Ectodermal cell (in vitro differentiated cells): ENCODE measurements around the gene HMX1.

ENCODE experiments used
- H3K27ac ChIP-seq: 2 replicates; pipeline ENCODE4 v1.7.0; 2013; ENCODE audit warnings: mild to moderate bottlenecking, low read depth, low read length; ENCODE audit not compliant: insufficient read depth, poor library complexity, severe bottlenecking
- H3K27me3 ChIP-seq: 2 replicates; pipeline ENCODE4 v1.7.0; 2013; ENCODE audit warnings: mild to moderate bottlenecking, low read length; ENCODE audit not compliant: insufficient read depth, control insufficient read depth, poor library complexity, severe bottlenecking
- H3K36me3 ChIP-seq: one replicate; pipeline ENCODE4 v1.7.0; 2013; ENCODE audit warnings: low read length; ENCODE audit not compliant: control insufficient read depth, insufficient read depth
- H3K4me1 ChIP-seq: one replicate; pipeline ENCODE4 v1.7.0; 2013; ENCODE audit warnings: low read length; ENCODE audit not compliant: control insufficient read depth, insufficient read depth
- H3K4me3 ChIP-seq: 2 replicates; pipeline ENCODE4 v1.7.0; 2013; ENCODE audit warnings: low read depth, low read length, control low read depth; ENCODE audit not compliant: insufficient read depth
- H3K9me3 ChIP-seq: 2 replicates; pipeline ENCODE4 v1.7.0; 2013; ENCODE audit warnings: mild to moderate bottlenecking, low read length, moderate library complexity; ENCODE audit not compliant: control insufficient read depth
- WGBS, 2 experiments: methylation state at CpG; one replicate each; pipeline ENCODE4 v1.1.7; 2013; ENCODE audit warnings: missing lambda C conversion rate in 2 of 2; 5-methylcytosine and 5-hydroxymethylcytosine counted together

Gene HMX1

GRCh38 chr4:8909548-8909947 lies 37.9 kb upstream of the HMX1 start:
- Histone ChIP-seq H3K9me3 (no peaks in the 10 kb centered on the region), H3K27ac (no peak overlapping the region), H3K4me3 (no peak overlapping the region), H3K4me1 (no peaks in the 10 kb centered on the region), H3K27me3 (no peaks in the 10 kb centered on the region), H3K36me3 (no peaks in the 10 kb centered on the region)
- 84 to 88% methylated on average over 7 to 9 of the region's 9 CpGs for WGBS, 2 experiments

DNA sequence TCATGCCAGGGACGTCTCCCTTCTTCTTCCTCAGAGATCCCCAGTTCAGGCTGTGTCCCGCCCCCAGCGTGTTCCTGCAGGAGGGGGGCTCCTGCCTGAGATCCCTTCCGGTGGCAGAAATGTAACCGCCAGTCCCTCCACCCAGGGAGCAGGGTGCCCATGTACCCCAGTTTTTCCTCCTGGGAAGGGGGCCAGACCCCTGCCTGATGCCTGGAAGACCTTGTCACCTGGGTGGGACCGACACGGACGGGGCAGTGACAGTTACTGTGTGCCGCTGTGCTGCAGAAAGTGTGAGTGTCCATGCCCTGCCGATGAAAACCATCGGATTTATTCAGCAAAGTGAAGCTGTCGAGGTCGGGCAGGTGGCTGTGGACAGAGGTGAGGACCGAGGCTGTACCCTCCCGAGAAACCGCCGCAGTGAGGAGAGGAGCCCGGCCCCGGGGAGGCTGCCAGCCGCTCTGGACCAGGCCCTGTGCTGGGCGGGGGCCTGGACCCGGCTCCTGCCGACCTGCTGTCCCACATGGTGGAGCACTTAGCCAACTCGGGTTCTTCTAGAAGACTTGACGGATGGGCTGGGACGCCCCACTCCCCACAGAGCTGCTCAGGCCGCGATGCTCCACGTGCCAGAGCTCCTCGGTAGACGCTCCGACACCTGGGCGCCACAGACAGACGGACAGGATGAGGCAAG lies 36.7 kb upstream of the HMX1 start:
- Histone ChIP-seq H3K27me3 (peaks cover 7% of the 10 kb centered on the region), H3K4me1 (no peaks in the 10 kb centered on the region), H3K4me3 (no peak overlapping the region), H3K27ac (no peak overlapping the region), H3K9me3 (no peaks in the 10 kb centered on the region), H3K36me3 (no peaks in the 10 kb centered on the region)
- WGBS, 2 experiments: 89 to 91% methylated on average over 34 of the region's 34 CpGs

DNA sequence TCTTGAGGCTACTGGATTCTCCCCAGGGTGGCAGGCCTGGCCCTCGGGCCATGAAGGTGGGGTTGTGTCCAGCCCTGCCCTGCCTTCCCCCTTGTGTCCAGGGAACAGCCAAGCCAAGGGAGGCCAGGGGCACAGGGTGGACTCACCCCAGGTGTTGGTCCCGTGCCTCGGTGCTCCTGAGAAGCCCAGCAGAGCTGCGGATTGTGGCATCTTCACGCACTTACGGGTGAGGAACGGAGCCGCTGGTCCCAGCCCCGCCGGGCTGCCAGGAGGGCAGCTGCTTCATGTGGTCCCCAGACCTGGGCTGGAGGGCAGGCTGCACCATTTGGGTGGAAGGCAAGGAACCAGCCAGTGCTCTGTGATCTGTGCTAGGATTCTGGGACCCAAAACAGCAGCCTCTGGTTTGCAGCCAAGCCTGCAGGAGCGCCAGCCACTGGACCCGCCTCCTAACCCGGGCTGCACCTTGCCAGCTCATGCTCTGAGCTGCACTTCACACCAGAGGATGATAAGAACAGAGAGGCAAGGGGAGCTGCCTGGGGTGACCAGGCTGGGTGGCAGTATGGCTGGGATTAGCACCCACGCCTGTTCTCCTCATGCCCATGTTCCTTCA lies 36.1 kb upstream of the HMX1 start:
- peaks cover 7% of the 10 kb centered on the region for H3K27me3 ChIP-seq
- no peaks in the 10 kb centered on the region for H3K9me3 ChIP-seq
- H3K27ac ChIP-seq: no peak overlapping the region
- H3K36me3 ChIP-seq: no peaks in the 10 kb centered on the region
- WGBS, 2 experiments: 90 to 93% methylated on average over 14 of the region's 14 CpGs
- H3K4me3 ChIP-seq: no peak overlapping the region
- no peaks in the 10 kb centered on the region for H3K4me1 ChIP-seq

DNA sequence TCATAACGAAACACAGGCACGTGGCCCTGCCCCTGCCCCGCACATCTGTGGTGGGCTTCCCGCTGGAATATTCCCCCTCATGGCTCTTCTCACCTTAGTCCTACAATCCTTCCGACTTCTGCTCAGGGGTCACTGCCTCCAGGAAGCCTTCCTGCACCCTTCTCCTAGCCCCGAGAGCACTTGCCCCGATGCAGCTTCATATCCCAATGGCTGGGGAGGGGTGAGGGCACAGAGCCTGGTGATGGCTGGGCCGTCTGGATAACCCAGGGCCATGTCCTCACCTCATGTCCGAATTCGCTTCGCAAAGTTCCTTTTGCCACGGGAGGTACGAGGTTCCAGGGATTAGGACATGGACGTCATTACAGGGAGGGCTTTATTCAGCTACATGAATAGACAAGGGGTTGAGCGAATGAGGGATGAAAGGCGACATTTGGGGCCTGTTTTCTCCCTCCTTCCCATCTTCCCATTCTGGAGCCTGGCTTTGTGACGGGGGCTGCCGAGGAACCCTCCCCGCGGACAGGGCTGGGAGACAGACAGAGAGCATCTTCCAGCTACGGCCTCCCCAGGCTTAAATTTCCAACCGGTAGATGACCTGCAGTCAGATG lies 35.5 kb upstream of the HMX1 start:
- Histone ChIP-seq H3K4me3 (no peak overlapping the region), H3K36me3 (no peaks in the 10 kb centered on the region), H3K9me3 (no peaks in the 10 kb centered on the region), H3K4me1 (no peaks in the 10 kb centered on the region), H3K27ac (no peak overlapping the region), H3K27me3 (peaks cover 7% of the 10 kb centered on the region)
- 90 to 93% methylated on average over 22 of the region's 22 CpGs for WGBS, 2 experiments

GRCh38 chr4:8906668-8906970 lies 35.0 kb upstream of the HMX1 start:
- Histone ChIP-seq H3K4me1 (no peaks in the 10 kb centered on the region), H3K27me3 (peaks cover 7% of the 10 kb centered on the region), H3K9me3 (no peaks in the 10 kb centered on the region), H3K4me3 (no peak overlapping the region), H3K27ac (no peak overlapping the region), H3K36me3 (no peaks in the 10 kb centered on the region)
- 88 to 91% methylated on average over 8 of the region's 8 CpGs for WGBS, 2 experiments

DNA sequence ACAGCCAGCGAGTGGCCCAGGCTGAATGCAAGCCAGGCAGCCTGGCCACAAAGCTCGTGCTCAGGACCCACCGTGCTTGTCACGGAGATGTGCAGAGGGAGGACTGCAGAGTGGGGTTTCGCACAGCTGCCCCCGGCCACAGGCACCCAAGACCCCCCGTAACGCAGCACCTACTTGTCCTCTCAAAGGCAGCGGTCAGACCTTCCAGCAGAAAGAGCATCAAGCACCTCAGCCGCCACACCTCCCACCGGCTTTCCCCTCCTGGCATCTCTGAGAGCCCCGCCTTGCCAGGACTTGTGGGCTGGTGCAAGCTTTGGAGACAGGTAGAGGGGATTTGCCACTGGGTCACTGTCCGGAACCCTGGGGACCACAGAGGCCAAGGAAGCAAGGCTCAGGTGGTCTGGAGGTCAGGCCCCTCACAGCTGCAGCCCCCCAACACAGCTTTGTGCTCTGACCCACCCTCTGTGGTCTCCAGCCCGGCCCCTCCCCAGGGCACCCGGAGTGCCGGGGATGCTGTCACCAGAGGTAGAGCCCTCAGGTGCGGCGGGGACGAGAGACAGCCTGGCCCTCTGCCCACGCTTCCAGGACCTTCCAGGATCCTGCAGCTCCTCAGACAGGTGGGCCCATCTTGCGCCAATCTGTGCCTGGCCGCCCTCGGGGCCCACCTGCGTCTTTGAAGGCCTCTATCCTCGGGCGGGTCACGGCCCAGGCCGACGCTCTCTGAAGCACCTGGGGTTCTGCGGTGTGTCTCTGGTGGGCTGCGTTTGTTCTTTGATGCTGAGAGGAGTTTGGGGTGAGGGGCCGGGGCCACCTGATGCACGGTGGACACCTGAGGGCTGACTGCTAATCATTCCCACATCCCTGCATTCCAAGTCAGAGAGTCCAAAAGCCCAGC lies 34.4 kb upstream of the HMX1 start:
- 93% methylated on average over 33 of the region's 33 CpGs for whole genome bisulfite sequencing, 2 experiments
- Histone ChIP-seq H3K4me3 (no peak overlapping the region), H3K4me1 (no peaks in the 10 kb centered on the region), H3K27ac (no peak overlapping the region), H3K9me3 (no peaks in the 10 kb centered on the region), H3K27me3 (peaks cover 7% of the 10 kb centered on the region), H3K36me3 (no peaks in the 10 kb centered on the region)

GRCh38 chr4:8905226-8905772 lies 33.7 kb upstream of the HMX1 start:
- H3K27me3 ChIP-seq: peaks cover 7% of the 10 kb centered on the region
- no peak overlapping the region for H3K4me3 ChIP-seq
- H3K9me3 ChIP-seq: no peaks in the 10 kb centered on the region
- no peaks in the 10 kb centered on the region for H3K36me3 ChIP-seq
- H3K27ac ChIP-seq: no peak overlapping the region
- H3K4me1 ChIP-seq: no peaks in the 10 kb centered on the region
- 88 to 91% methylated on average over 20 of the region's 20 CpGs for WGBS, 2 experiments

DNA sequence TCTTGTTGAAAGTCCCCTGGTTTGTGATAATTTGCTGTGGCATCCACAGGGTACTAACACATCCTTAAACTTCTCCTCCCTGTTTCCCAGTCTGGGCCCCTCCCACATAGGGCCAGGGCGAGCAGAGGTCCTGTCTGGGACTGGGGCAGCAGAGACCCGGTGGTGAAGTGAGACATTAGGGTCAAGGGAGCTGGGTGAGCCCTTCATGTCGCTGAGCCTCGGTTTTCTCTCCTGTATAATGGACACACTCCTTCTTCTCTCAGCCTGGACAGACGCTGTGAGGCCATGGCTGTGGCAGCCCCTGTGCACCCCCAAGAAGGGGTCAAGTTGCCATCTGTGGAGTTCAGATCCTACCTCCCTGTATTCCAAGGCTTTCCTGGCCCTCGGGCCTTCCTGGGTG lies 33.0 kb upstream of the HMX1 start:
- Histone ChIP-seq H3K4me1 (no peaks in the 10 kb centered on the region), H3K4me3 (no peak overlapping the region), H3K36me3 (no peaks in the 10 kb centered on the region), H3K9me3 (no peaks in the 10 kb centered on the region), H3K27me3 (peaks cover 7% of the 10 kb centered on the region), H3K27ac (no peak overlapping the region)
- 80% methylated on average over 6 of the region's 6 CpGs for WGBS, 2 experiments

DNA sequence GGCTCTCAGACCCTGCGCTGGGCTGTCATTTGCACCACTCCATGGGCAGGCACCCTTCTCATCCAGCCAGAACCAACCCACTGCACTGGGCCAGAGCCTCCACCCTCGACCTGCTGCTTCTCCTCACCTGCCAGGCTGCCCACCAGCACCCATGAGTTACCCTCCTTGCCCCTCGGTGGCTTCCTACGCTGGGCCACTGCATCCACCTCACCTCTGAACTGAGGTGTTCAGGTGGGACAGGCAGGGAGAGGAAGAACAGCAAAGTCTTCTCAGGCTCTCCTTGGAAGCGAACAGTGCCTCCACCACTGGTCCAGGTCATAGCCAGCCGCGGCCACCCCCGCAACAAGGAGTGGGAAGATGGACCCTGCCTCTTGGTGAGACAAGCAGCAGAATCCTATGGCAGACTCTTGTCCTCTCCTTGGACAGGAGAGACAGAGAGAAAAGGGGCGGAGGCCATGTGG lies 32.4 kb upstream of the HMX1 start:
- peaks cover 7% of the 10 kb centered on the region for H3K27me3 ChIP-seq
- 90% methylated on average over 9 of the region's 9 CpGs for WGBS, 2 experiments
- H3K27ac ChIP-seq: no peak overlapping the region
- no peak overlapping the region for H3K4me3 ChIP-seq
- H3K4me1 ChIP-seq: no peaks in the 10 kb centered on the region
- no peaks in the 10 kb centered on the region for H3K9me3 ChIP-seq
- no peaks in the 10 kb centered on the region for H3K36me3 ChIP-seq

DNA sequence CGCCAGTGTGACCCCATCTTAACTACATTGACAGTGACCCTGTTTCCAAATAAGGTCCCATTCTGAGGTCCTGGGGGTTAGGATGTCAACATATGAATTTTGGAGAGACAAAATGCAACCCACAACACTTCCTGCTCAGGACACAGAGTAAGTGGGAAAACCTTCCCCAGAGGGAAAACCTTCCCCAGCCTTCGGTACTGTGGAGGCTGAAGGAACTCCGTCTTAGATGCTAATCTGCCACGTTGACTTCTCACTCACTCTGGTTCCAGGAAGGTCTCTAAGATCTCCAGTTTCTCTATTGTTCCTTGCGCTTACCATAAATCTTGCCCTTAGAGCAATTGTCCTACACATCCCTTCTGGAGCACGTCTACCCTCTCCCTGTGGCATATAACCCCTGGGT lies 29.7 kb upstream of the HMX1 start:
- Histone ChIP-seq H3K4me3 (no peak overlapping the region), H3K36me3 (no peaks in the 10 kb centered on the region), H3K27me3 (peaks cover 28% of the 10 kb centered on the region), H3K27ac (no peak overlapping the region), H3K4me1 (no peaks in the 10 kb centered on the region), H3K9me3 (no peaks in the 10 kb centered on the region)
- WGBS, 2 experiments: 92 to 93% methylated on average over 6 of the region's 6 CpGs
